IPS-20b (cell line): ENCODE results near the gene ARHGAP30.

Experiments used
- H3K27ac ChIP-seq: one replicate; pipeline ENCODE4 v1.5.1; 2013; ENCODE audit warnings: low read length
- H3K27me3 ChIP-seq: 2 replicates; pipeline ENCODE4 v1.6.1; 2013; ENCODE audit warnings: mild to moderate bottlenecking, low read length, inconsistent platforms; ENCODE audit not compliant: insufficient read depth
- H3K36me3 ChIP-seq: 2 replicates; pipeline ENCODE4 v1.6.1; 2013; ENCODE audit warnings: low read depth, mild to moderate bottlenecking, inconsistent platforms, low read length, moderate library complexity; ENCODE audit not compliant: insufficient read depth
- H3K4me1 ChIP-seq: 2 replicates; pipeline ENCODE4 v1.6.1; 2013; ENCODE audit warnings: mild to moderate bottlenecking, control low read depth, inconsistent platforms, low read length, moderate library complexity; ENCODE audit not compliant: insufficient read depth
- H3K4me3 ChIP-seq: 2 replicates; pipeline ENCODE4 v1.5.1; 2013; ENCODE audit warnings: mild to moderate bottlenecking, low read length, inconsistent platforms
- H3K9ac ChIP-seq: 2 replicates; pipeline ENCODE4 v1.6.1; 2013; ENCODE audit warnings: low read depth, mild to moderate bottlenecking, inconsistent platforms, low read length, moderate library complexity
- H3K9me3 ChIP-seq: 2 replicates; pipeline ENCODE4 v1.6.1; 2013; ENCODE audit warnings: mild to moderate bottlenecking, low read depth, low read length, inconsistent platforms; ENCODE audit not compliant: insufficient read depth

The ARHGAP30 gene

GRCh38 chr1:161088587-161089110 lies 19.0 kb upstream of the ARHGAP30 start:
- no peaks in the 10 kb centered on the region for H3K4me1 ChIP-seq
- H3K27ac ChIP-seq: no peak overlapping the region
- H3K9me3 ChIP-seq: no peaks in the 10 kb centered on the region
- H3K36me3 ChIP-seq: no peaks in the 10 kb centered on the region
- no peak overlapping the region for H3K9ac ChIP-seq
- no peak overlapping the region for H3K4me3 ChIP-seq
- no peaks in the 10 kb centered on the region; the same call in 1 of the 2 replicates for H3K27me3 ChIP-seq

- no peak overlapping the region for H3K4me3 ChIP-seq
- H3K4me1 ChIP-seq: no peaks in the 10 kb centered on the region
- H3K9me3 ChIP-seq: no peaks in the 10 kb centered on the region
- H3K36me3 ChIP-seq: no peaks in the 10 kb centered on the region
- H3K9ac ChIP-seq: no peak overlapping the region
- H3K27ac ChIP-seq: no peak overlapping the region
- H3K27me3 ChIP-seq: no peaks in the 10 kb centered on the region; the same call in 1 of the 2 replicates
Observed at GRCh38 chr1:161086457-161086856, 16.8 kb upstream of the ARHGAP30 start.

GRCh38 chr1:161085165-161085564 lies 15.5 kb upstream of the ARHGAP30 start:
- Histone ChIP-seq H3K27ac (no peak overlapping the region), H3K36me3 (no peaks in the 10 kb centered on the region), H3K4me1 (0 out of 2 replicates have a peak, but pooled peaks cover 4% of the 10 kb centered on the region), H3K27me3 (no peaks in the 10 kb centered on the region; the same call in 1 of the 2 replicates), H3K9me3 (no peaks in the 10 kb centered on the region), H3K9ac (no peak overlapping the region), H3K4me3 (no peak overlapping the region)

GRCh38 chr1:161084597-161084988 lies 14.9 kb upstream of the ARHGAP30 start:
- 0 out of 2 replicates have a peak, but pooled peaks cover 4% of the 10 kb centered on the region for H3K4me1 ChIP-seq
- no peaks in the 10 kb centered on the region for H3K9me3 ChIP-seq
- H3K9ac ChIP-seq: no peak overlapping the region
- no peak overlapping the region for H3K27ac ChIP-seq
- H3K36me3 ChIP-seq: no peaks in the 10 kb centered on the region
- H3K27me3 ChIP-seq: no peaks in the 10 kb centered on the region
- no peak overlapping the region for H3K4me3 ChIP-seq

GRCh38 chr1:161083748-161084596 lies 14.3 kb upstream of the ARHGAP30 start:
- Histone ChIP-seq H3K27ac (no peak overlapping the region), H3K36me3 (no peaks in the 10 kb centered on the region), H3K27me3 (no peaks in the 10 kb centered on the region), H3K9ac (no peak overlapping the region), H3K4me3 (no peak overlapping the region), H3K4me1 (0 out of 2 replicates have a peak, but pooled peaks cover 4% of the 10 kb centered on the region), H3K9me3 (no peaks in the 10 kb centered on the region)

- H3K9ac ChIP-seq: no peak overlapping the region
- no peak overlapping the region for H3K4me3 ChIP-seq
- H3K27me3 ChIP-seq: no peaks in the 10 kb centered on the region
- H3K9me3 ChIP-seq: no peaks in the 10 kb centered on the region
- no peak overlapping the region for H3K27ac ChIP-seq
- H3K4me1 ChIP-seq: 0 out of 2 replicates have a peak, but pooled peaks cover 4% of the 10 kb centered on the region
- H3K36me3 ChIP-seq: no peaks in the 10 kb centered on the region
Observed at GRCh38 chr1:161082996-161083747, 13.5 kb upstream of the ARHGAP30 start.

- no peaks in the 10 kb centered on the region for H3K9me3 ChIP-seq
- H3K27ac ChIP-seq: no peak overlapping the region
- no peak overlapping the region for H3K4me3 ChIP-seq
- H3K4me1 ChIP-seq: 0 out of 2 replicates have a peak, but pooled peaks cover 4% of the 10 kb centered on the region
- no peak overlapping the region for H3K9ac ChIP-seq
- H3K36me3 ChIP-seq: no peaks in the 10 kb centered on the region
- no peaks in the 10 kb centered on the region for H3K27me3 ChIP-seq
Observed at GRCh38 chr1:161082483-161082882, 12.8 kb upstream of the ARHGAP30 start.

GRCh38 chr1:161081519-161081918 lies 11.8 kb upstream of the ARHGAP30 start:
- H3K27ac ChIP-seq: no peak overlapping the region
- 0 out of 2 replicates have a peak, but pooled peaks cover 4% of the 10 kb centered on the region for H3K4me1 ChIP-seq
- H3K4me3 ChIP-seq: no peak overlapping the region
- H3K27me3 ChIP-seq: no peaks in the 10 kb centered on the region
- no peaks in the 10 kb centered on the region for H3K36me3 ChIP-seq
- H3K9ac ChIP-seq: no peak overlapping the region
- no peaks in the 10 kb centered on the region for H3K9me3 ChIP-seq

GRCh38 chr1:161080441-161081405 lies 11.0 kb upstream of the ARHGAP30 start:
- Histone ChIP-seq H3K27me3 (no peaks in the 10 kb centered on the region), H3K9me3 (no peaks in the 10 kb centered on the region), H3K27ac (no peak overlapping the region), H3K4me3 (no peak overlapping the region), H3K9ac (no peak overlapping the region), H3K4me1 (0 out of 2 replicates have a peak, but pooled peaks cover 4% of the 10 kb centered on the region), H3K36me3 (no peaks in the 10 kb centered on the region)

- no peak overlapping the region for H3K27ac ChIP-seq
- no peak overlapping the region for H3K4me3 ChIP-seq
- H3K9ac ChIP-seq: no peak overlapping the region
- H3K36me3 ChIP-seq: no peaks in the 10 kb centered on the region
- no peaks in the 10 kb centered on the region for H3K27me3 ChIP-seq
- H3K9me3 ChIP-seq: no peaks in the 10 kb centered on the region
- 0 out of 2 replicates have a peak, but pooled peaks cover 4% of the 10 kb centered on the region for H3K4me1 ChIP-seq
Observed at GRCh38 chr1:161079436-161080110, 9.9 kb upstream of the ARHGAP30 start.
